Activated CD4-positive, alpha-beta T cell treated with anti-CD3 and anti-CD28 coated beads, Interleukin-2, amount 50 U/mL, for 1 hour (primary cell): ENCODE data around the gene ATL2.
"Not testable (repeated sequence)": the region's sequence is repeated elsewhere in the genome, so short reads cannot be mapped to it uniquely, and the experiment has no call there.

Experiments used
- DNase-seq: peaks from one replicate; pipeline ENCODE4 v3.0.0-alpha.2; 2020

ATL2 gene

GRCh38 chr2:38322224-38322914 is 54.7 kb downstream of the ATL2 start:
- DNase-seq, result no peak

GRCh38 chr2:38319240-38319639 is 57.8 kb downstream of the ATL2 start:
- DNase-seq, result not testable (repeated sequence)

- DNase-seq, result no peak
Observed at GRCh38 chr2:38317725-38318124, 59.3 kb downstream of the ATL2 start.

GRCh38 chr2:38315707-38316333 is 61.3 kb downstream of the ATL2 start:
- DNase-seq, result no peak

GRCh38 chr2:38308821-38309220 is 68.3 kb downstream of the ATL2 start:
- no peak for DNase-seq

- no peak for DNase-seq
Observed at GRCh38 chr2:38301969-38302702, 74.9 kb downstream of the ATL2 start.

GRCh38 chr2:38301340-38301968 is 75.6 kb downstream of the ATL2 start:
- DNase-seq, result no peak

GRCh38 chr2:38298539-38298938 is 78.5 kb downstream of the ATL2 start:
- no peak for DNase-seq

GRCh38 chr2:38296197-38296780 is 80.8 kb downstream of the ATL2 start:
- no peak for DNase-seq

GRCh38 chr2:38294597-38294996 is 82.5 kb downstream of the ATL2 start:
- DNase-seq, result no peak

GRCh38 chr2:38293152-38293865 is 83.8 kb downstream of the ATL2 start:
- DNase-seq, result no peak

- no peak for DNase-seq
Observed at GRCh38 chr2:38290332-38290731, 86.7 kb downstream of the ATL2 start.

- no peak for DNase-seq
Observed at GRCh38 chr2:38284971-38285370, 92.1 kb downstream of the ATL2 start.

- DNase-seq, result no peak
Observed at GRCh38 chr2:38281095-38281742, 95.9 kb downstream of the ATL2 start.

GRCh38 chr2:38279201-38279600 is 97.9 kb downstream of the ATL2 start:
- no peak for DNase-seq

GRCh38 chr2:38278117-38278438 is 99.0 kb downstream of the ATL2 start:
- DNase-seq, result not testable (repeated sequence)

GRCh38 chr2:38277245-38278116 is 99.6 kb downstream of the ATL2 start:
- no peak for DNase-seq

GRCh38 chr2:38274286-38275276 is 102.5 kb downstream of the ATL2 start:
- no peak for DNase-seq

GRCh38 chr2:38271697-38272096 is 105.4 kb downstream of the ATL2 start:
- no peak for DNase-seq

GRCh38 chr2:38269421-38269820 is 107.7 kb downstream of the ATL2 start:
- no peak for DNase-seq
